ENCODE results near the gene PTPRN2. TPM values are rescaled to one million over a fixed set of nuclear protein-coding genes. Genes with fewer than 3 reads are reported as not detected.

The PTPRN2 gene
- total RNA-seq, 1 experiment from 2014 or later: 0.11 TPM

- TF ChIP-seq, protein P1, sequence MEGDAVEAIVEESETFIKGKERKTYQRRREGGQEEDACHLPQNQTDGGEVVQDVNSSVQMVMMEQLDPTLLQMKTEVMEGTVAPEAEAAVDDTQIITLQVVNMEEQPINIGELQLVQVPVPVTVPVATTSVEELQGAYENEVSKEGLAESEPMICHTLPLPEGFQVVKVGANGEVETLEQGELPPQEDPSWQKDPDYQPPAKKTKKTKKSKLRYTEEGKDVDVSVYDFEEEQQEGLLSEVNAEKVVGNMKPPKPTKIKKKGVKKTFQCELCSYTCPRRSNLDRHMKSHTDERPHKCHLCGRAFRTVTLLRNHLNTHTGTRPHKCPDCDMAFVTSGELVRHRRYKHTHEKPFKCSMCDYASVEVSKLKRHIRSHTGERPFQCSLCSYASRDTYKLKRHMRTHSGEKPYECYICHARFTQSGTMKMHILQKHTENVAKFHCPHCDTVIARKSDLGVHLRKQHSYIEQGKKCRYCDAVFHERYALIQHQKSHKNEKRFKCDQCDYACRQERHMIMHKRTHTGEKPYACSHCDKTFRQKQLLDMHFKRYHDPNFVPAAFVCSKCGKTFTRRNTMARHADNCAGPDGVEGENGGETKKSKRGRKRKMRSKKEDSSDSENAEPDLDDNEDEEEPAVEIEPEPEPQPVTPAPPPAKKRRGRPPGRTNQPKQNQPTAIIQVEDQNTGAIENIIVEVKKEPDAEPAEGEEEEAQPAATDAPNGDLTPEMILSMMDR (conservative IDR thresholded peaks at IDR 0.05; ENCODE audit: low read depth, low read length): no peak
- no peak for TF ChIP-seq EZH2 (IDR thresholded peaks at IDR 0.05; ENCODE audit: borderline replicate concordance, low read depth, low read length, poor library complexity, severe bottlenecking)
- Histone ChIP-seq H3K4me3 (ENCODE audit: low read depth, low read length, poor library complexity, severe bottlenecking) (no peak overlapping the region), H3K36me3 (ENCODE audit: insufficient read depth, low read length, poor library complexity, severe bottlenecking) (no peaks in the 10 kb centered on the region), H3K27ac (ENCODE audit: low read depth, low read length, poor library complexity, severe bottlenecking) (no peak overlapping the region), H3K4me1 (ENCODE audit: insufficient read depth, low read length, poor library complexity, severe bottlenecking) (no peaks in the 10 kb centered on the region), H3K9me3 (ENCODE audit: low read depth, low read length, poor library complexity, severe bottlenecking) (peaks cover 15% of the 10 kb centered on the region), H3K27me3 (replicated peaks; ENCODE audit: insufficient read depth, low read depth, low read length, poor library complexity) (no peaks in the 10 kb centered on the region)
- no TSS peak for BruUV-seq (replicated peaks)
- ChIA-PET POLR2A (ENCODE audit: low non-redundant PET) (no interaction called here), CTCF (no interaction called here)
- intact Hi-C loops (cut with micrococcal nuclease; ENCODE audit: unreplicated experiment): no loop called here
- DNase-seq (ENCODE audit: low spot score): no peak
These were observed 612.9 kb downstream of the PTPRN2 start for GRCh38 chr7:157974678-157975230.

GRCh38 chr7:157973971-157974677, 613.5 kb downstream of the PTPRN2 start:
- no peak overlapping the region for H3K27ac ChIP-seq (ENCODE audit: low read depth, low read length, poor library complexity, severe bottlenecking)
- TF ChIP-seq, protein P1 (conservative IDR thresholded peaks at IDR 0.05; ENCODE audit: low read depth, low read length): no peak
- no peaks in the 10 kb centered on the region for H3K4me1 ChIP-seq (ENCODE audit: insufficient read depth, low read length, poor library complexity, severe bottlenecking)
- no peaks in the 10 kb centered on the region for H3K27me3 ChIP-seq (replicated peaks; ENCODE audit: insufficient read depth, low read depth, low read length, poor library complexity)
- ChIA-PET POLR2A (ENCODE audit: low non-redundant PET) (no interaction called here), CTCF (no interaction called here)
- no peak overlapping the region for H3K4me3 ChIP-seq (ENCODE audit: low read depth, low read length, poor library complexity, severe bottlenecking)
- no peaks in the 10 kb centered on the region for H3K36me3 ChIP-seq (ENCODE audit: insufficient read depth, low read length, poor library complexity, severe bottlenecking)
- no peak for DNase-seq (ENCODE audit: low spot score)
- intact Hi-C loops (cut with micrococcal nuclease; ENCODE audit: unreplicated experiment): no loop called here
- BruUV-seq (replicated peaks): no TSS peak
- H3K9me3 ChIP-seq (ENCODE audit: low read depth, low read length, poor library complexity, severe bottlenecking): peaks cover 15% of the 10 kb centered on the region

DNA sequence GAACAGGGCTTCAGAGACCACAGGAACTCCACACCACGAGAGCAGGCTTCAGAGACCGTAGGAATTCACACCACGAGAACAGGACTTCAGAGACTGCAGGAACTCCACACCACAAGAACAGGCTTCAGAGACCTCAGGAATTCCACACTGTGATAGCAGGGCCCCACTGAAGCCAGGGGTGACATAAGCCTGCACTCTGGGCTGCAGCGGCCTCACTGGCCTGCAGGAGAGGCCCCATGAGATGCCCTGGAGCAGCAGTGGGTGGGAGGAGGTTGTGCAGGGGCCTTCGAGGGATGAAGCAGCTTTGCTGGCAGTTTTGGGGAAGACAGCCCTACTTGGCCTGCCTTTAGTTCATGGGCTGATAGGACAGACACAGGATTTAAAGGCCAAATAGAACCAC, 614.7 kb downstream of the PTPRN2 start:
- no peaks in the 10 kb centered on the region for H3K4me1 ChIP-seq (ENCODE audit: insufficient read depth, low read length, poor library complexity, severe bottlenecking)
- POLR2A ChIA-PET (ENCODE audit: low non-redundant PET): no interaction called here
- H3K27ac ChIP-seq (ENCODE audit: low read depth, low read length, poor library complexity, severe bottlenecking): no peak overlapping the region
- no TSS peak for BruUV-seq (replicated peaks)
- intact Hi-C loops (cut with micrococcal nuclease; ENCODE audit: unreplicated experiment): no loop called here
- CTCF ChIA-PET: no interaction called here
- no peaks in the 10 kb centered on the region for H3K27me3 ChIP-seq (replicated peaks; ENCODE audit: insufficient read depth, low read depth, low read length, poor library complexity)
- no peak for DNase-seq (ENCODE audit: low spot score)
- TF ChIP-seq EZH2 (IDR thresholded peaks at IDR 0.05; ENCODE audit: borderline replicate concordance, low read depth, low read length, poor library complexity, severe bottlenecking): no peak
- TF ChIP-seq, protein P1 (conservative IDR thresholded peaks at IDR 0.05; ENCODE audit: low read depth, low read length): no peak
- peaks cover 15% of the 10 kb centered on the region for H3K9me3 ChIP-seq (ENCODE audit: low read depth, low read length, poor library complexity, severe bottlenecking)
- H3K36me3 ChIP-seq (ENCODE audit: insufficient read depth, low read length, poor library complexity, severe bottlenecking): no peaks in the 10 kb centered on the region
- H3K4me3 ChIP-seq (ENCODE audit: low read depth, low read length, poor library complexity, severe bottlenecking): no peak overlapping the region

Data from A673 (cell line).